IMR-90 (cell line): ENCODE results near the gene CRYBB1. TPM values are rescaled to one million over a fixed set of nuclear protein-coding genes. Genes with fewer than 3 reads are reported as not detected.

Source experiments
- ATAC-seq: fragments of 200-7000 bp; cut with Tn5 transposase; 2 replicates; pipeline ENCODE4 v1.9.1; 2020; ENCODE audit warnings: low read depth, mild to moderate bottlenecking, moderate library complexity
- BruUV-seq: library from RNA; stranded (reverse); fragments of 400-500 nt; replicated peaks from 2 replicates; lab custom pipeline; 2021; lab: Mats Ljungman, UMichigan
- CTCF ChIA-PET: fragments of 300-600 bp; formaldehyde crosslinking; extraction: SDS; loops from one replicate; lab custom pipeline; 2021; ENCODE audit warnings: antibody characterized with exemption; lab: Yijun Ruan, JAX
- POLR2A ChIA-PET: fragments of 300-600 bp; sonication (Branson Sonifier 250); formaldehyde crosslinking; loops from one replicate; lab custom pipeline; 2022; ENCODE audit warnings: antibody characterized with exemption; ENCODE audit not compliant: unreplicated experiment; lab: Charles Lee
- DNase-seq: peaks from one replicate; pipeline ENCODE4 v3.0.0; 2013
- H2AFZ ChIP-seq: replicated peaks from 2 replicates; pipeline ENCODE3; 2013; ENCODE audit warnings: low read length, mild to moderate bottlenecking; ENCODE audit not compliant: poor library complexity
- H2AK5ac ChIP-seq: 2 replicates; pipeline ENCODE4 v1.6.1; 2013; ENCODE audit warnings: low read depth, low read length, inconsistent platforms
- H2AK9ac ChIP-seq: replicated peaks from 2 replicates; pipeline ENCODE3; 2013; ENCODE audit warnings: mild to moderate bottlenecking, low read depth, low read length, moderate library complexity; ENCODE audit not compliant: poor library complexity
- H2BK120ac ChIP-seq: 2 replicates; pipeline ENCODE4 v1.6.1; 2013; ENCODE audit warnings: low read depth, low read length, inconsistent platforms
- H2BK15ac ChIP-seq: 3 replicates; pipeline ENCODE4 v1.6.1; 2013; ENCODE audit warnings: low read depth, low read length, inconsistent platforms
- H2BK20ac ChIP-seq: 2 replicates; pipeline ENCODE4 v1.6.1; 2013; ENCODE audit warnings: low read depth, mild to moderate bottlenecking, inconsistent platforms, low read length, moderate library complexity
- H2BK5ac ChIP-seq: 2 replicates; pipeline ENCODE4 v1.6.1; 2013; ENCODE audit warnings: mild to moderate bottlenecking, low read depth, low read length, inconsistent platforms; ENCODE audit not compliant: poor library complexity, severe bottlenecking
- H3K14ac ChIP-seq: replicated peaks from 2 replicates; pipeline ENCODE4 v1.6.1; 2013; ENCODE audit warnings: low read depth, low read length, inconsistent platforms
- H3K18ac ChIP-seq: 2 replicates; pipeline ENCODE4 v1.6.1; 2013; ENCODE audit warnings: low read depth, low read length, control low read depth
- H3K23ac ChIP-seq: 2 replicates; pipeline ENCODE4 v1.6.1; 2013; ENCODE audit warnings: low read depth, low read length, inconsistent platforms
- H3K27ac ChIP-seq: 2 replicates; pipeline ENCODE4 v1.5.1; 2013; ENCODE audit warnings: mild to moderate bottlenecking, control low read depth, low read length; ENCODE audit not compliant: insufficient read depth
- H3K27me3 ChIP-seq: 2 replicates; pipeline ENCODE4 v1.6.1; 2013; ENCODE audit warnings: low read length; ENCODE audit not compliant: control insufficient read depth, insufficient read depth
- H3K36me3 ChIP-seq: 2 replicates; pipeline ENCODE4 v1.6.1; 2013; ENCODE audit warnings: low read length, mixed read lengths; ENCODE audit not compliant: control insufficient read depth, insufficient read depth
- H3K4ac ChIP-seq: 2 replicates; pipeline ENCODE4 v1.6.1; 2013; ENCODE audit warnings: low read depth, low read length, inconsistent platforms
- H3K4me1 ChIP-seq: 2 replicates; pipeline ENCODE4 v1.6.1; 2013; ENCODE audit warnings: low read length, mixed read lengths; ENCODE audit not compliant: control insufficient read depth, insufficient read depth
- H3K4me2 ChIP-seq: 2 replicates; pipeline ENCODE4 v1.6.1; 2013; ENCODE audit warnings: low read depth, mild to moderate bottlenecking, control low read depth, low read length, moderate library complexity
- H3K4me3 ChIP-seq: 2 replicates; pipeline ENCODE4 v1.5.1; 2013; ENCODE audit warnings: low read depth, mild to moderate bottlenecking, control low read depth, low read length, moderate library complexity; ENCODE audit not compliant: insufficient read depth
- H3K56ac ChIP-seq: 2 replicates; pipeline ENCODE4 v1.6.1; 2013; ENCODE audit warnings: low read length, inconsistent platforms; ENCODE audit not compliant: insufficient read depth; ENCODE audit errors: extremely low read depth
- H3K79me1 ChIP-seq, 2 experiments: 2 replicates each; pipeline ENCODE4 v1.6.1; 2013; ENCODE audit warnings: low read length in 2 of 2, inconsistent platforms in 1 of 2, low read depth in 1 of 2
- H3K9ac ChIP-seq: 2 replicates; pipeline ENCODE4 v1.6.1; 2013; ENCODE audit warnings: low read depth, low read length, control low read depth
- H3K9me1 ChIP-seq: 2 replicates; pipeline ENCODE4 v1.6.1; 2013; ENCODE audit warnings: low read length, inconsistent platforms; ENCODE audit not compliant: insufficient read depth
- H3K9me3 ChIP-seq: 2 replicates; pipeline ENCODE4 v1.6.1; 2013; ENCODE audit warnings: low read length; ENCODE audit not compliant: control insufficient read depth, insufficient read depth
- H4K20me1 ChIP-seq: 2 replicates; pipeline ENCODE4 v1.6.1; 2013; ENCODE audit warnings: low read length, inconsistent platforms; ENCODE audit not compliant: insufficient read depth
- H4K5ac ChIP-seq: 2 replicates; pipeline ENCODE4 v1.6.1; 2013; ENCODE audit warnings: mild to moderate bottlenecking, low read depth, low read length, control low read depth
- H4K8ac ChIP-seq, 2 experiments: 2 replicates each; pipeline ENCODE4 v1.6.1; 2013; ENCODE audit warnings: low read depth in 2 of 2, low read length in 2 of 2, control low read depth in 1 of 2, inconsistent platforms in 1 of 2
- H4K91ac ChIP-seq: 2 replicates; pipeline ENCODE4 v1.6.1; 2013; ENCODE audit warnings: low read depth, low read length, inconsistent platforms; ENCODE audit not compliant: insufficient read depth
- BHLHE40 ChIP-seq: fragments of 150-350 bp; IDR thresholded peaks from 2 replicates; pipeline ENCODE4 v1.6.1; 2016; ENCODE audit warnings: mild to moderate bottlenecking, low read depth, low read length
- MXI1 ChIP-seq: IDR thresholded peaks from 2 replicates; pipeline ENCODE4 v1.6.1; 2012; ENCODE audit warnings: low read depth, mild to moderate bottlenecking, low read length, moderate library complexity, borderline replicate concordance
- NFE2L2 ChIP-seq: fragments of 150-350 bp; IDR thresholded peaks from 2 replicates; pipeline ENCODE4 v1.6.1; 2016; ENCODE audit warnings: low read depth, mild to moderate bottlenecking, low read length
- POLR2A ChIP-seq: IDR thresholded peaks from 2 replicates; pipeline ENCODE4 v1.6.1; 2012; ENCODE audit warnings: mild to moderate bottlenecking, low read depth, low read length
- WGBS, 2 experiments: methylation state at CpG; one replicate each; pipeline versions ENCODE4 v1.1.5 to v1.1.7; 2013; ENCODE audit warnings: missing lambda C conversion rate in 2 of 2; ENCODE audit not compliant: insufficient read length in 1 of 2; ENCODE audit errors: extremely low coverage in 2 of 2; 5-methylcytosine and 5-hydroxymethylcytosine counted together
- dilution Hi-C: fragments of 300-500 bp; cut with HindIII; formaldehyde crosslinking; loops from one replicate; pipeline ENCODE4 v1.14.3; 2018; ENCODE audit warnings: low sequenced_read_pairs; ENCODE audit not compliant: unreplicated experiment
- in situ Hi-C: fragments of 300-500 bp; cut with MboI; formaldehyde crosslinking; loops from 3 replicates; pipeline ENCODE4 v1.14.3; 2019; ENCODE audit warnings: low sequenced_read_pairs, inconsistent platforms, mixed read lengths
- intact Hi-C: fragments of 100-400 bp; cut with micrococcal nuclease; formaldehyde crosslinking; loops from 2 replicates; pipeline ENCODE4 v1.10.0; 2022
- polyA plus RNA-seq, 3 experiments: library from polyadenylated mRNA; depleted of rRNA; stranded (reverse); fragments of >200 nt; gene quantifications; 2 replicates each; pipeline ENCODE4 v1.2.3, GENCODE V29; 2012; ENCODE audit warnings: low replicate concordance in 1 of 3
- total RNA-seq: library from RNA; depleted of rRNA; stranded (reverse); fragments of >200 nt; gene quantifications from 2 replicates; pipeline ENCODE4 v1.2.3, GENCODE V29; 2012

Gene CRYBB1
- total and polyA plus RNA-seq, 2 of the 4 experiments (the other 2 are of a cell fraction), result not detected

DNA sequence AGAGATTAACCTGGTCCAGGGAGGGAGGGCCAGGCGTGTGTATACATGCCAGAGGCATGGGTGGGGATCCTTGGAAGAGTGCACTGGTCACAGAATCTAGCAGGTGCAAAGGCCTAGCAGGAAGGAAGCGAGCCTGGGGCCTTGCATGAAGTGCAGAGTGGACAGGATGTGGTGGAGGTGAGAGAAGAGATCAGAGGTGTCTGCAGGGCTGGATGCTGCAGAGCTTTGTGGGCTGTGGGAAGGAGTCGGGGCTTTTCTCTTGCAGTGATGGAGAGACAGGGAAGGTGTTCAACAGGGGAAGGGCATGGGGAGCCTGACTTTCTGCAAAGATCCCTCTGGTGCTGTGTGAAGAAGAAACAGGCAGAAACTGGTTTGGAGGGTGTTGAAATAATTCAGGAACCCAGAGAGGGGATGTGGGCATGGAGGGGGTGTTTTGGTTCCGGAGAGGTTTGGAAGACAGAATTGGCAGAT lies 25.4 kb downstream of the CRYBB1 start:
- Histone ChIP-seq H3K4me2 (no peak overlapping the region), H3K4ac (no peak overlapping the region), H3K9me3 (no peaks in the 10 kb centered on the region), H4K5ac (no peak overlapping the region), H4K91ac (no peak overlapping the region), H3K14ac (no peak overlapping the region), H2BK120ac (no peak overlapping the region), H3K36me3 (no peaks in the 10 kb centered on the region), H3K27me3 (peaks cover 20% of the 10 kb centered on the region), H4K8ac (no peak overlapping the region), H2AFZ (no peak overlapping the region), H2BK15ac (no peak overlapping the region), H3K23ac (no peak overlapping the region), H3K9ac (no peak overlapping the region), H2BK20ac (no peak overlapping the region), H2AK9ac (no peak overlapping the region), H3K9me1 (no peaks in the 10 kb centered on the region), H2BK5ac (no peak overlapping the region), H4K20me1 (peaks cover 7% of the 10 kb centered on the region; the same call in 1 of the 2 replicates), H3K56ac (no peak overlapping the region), H3K79me1 (peaks cover 14 to 18% of the 10 kb centered on the region in 2 experiments), H3K4me3 (no peak overlapping the region), H3K18ac (no peak overlapping the region), H3K4me1 (peaks cover 5% of the 10 kb centered on the region), H2AK5ac (peak overlapping the region; percentile 15; the same call in 1 of the 2 replicates), H3K27ac (no peak overlapping the region)
- dilution Hi-C loops (no loop called here), intact Hi-C loops (loop anchor here (5.0 kb wide), 1 partner anchor 90 kb away; no protein-coding TSS in a partner anchor), in situ Hi-C loops (loop anchor here (10.0 kb wide), 1 partner anchor 58 kb away; no protein-coding TSS in a partner anchor)
- no TSS peak for BruUV-seq
- DNase-seq, result no peak
- no peak for ATAC-seq
- 77% methylated on average over 4 of the region's 4 CpGs; no CpG with 5 or more reads in 1 of the 2 experiments for WGBS, 2 experiments
- CTCF ChIA-PET, result no interaction called here
- POLR2A ChIA-PET, result no interaction called here
- TF ChIP-seq MXI1 (no peak), BHLHE40 (no peak), POLR2A (no peak), NFE2L2 (no peak)
